Dendritic cell treated with granulocyte-macrophage colony-stimulating factor and Interleukin-4, amounts not matched to agents 40 ng/mL and 50 ng/mL, for 4 days (primary cell): ENCODE data around the gene TMEM116.
A peak's percentile ranks its signal among the peaks of the same experiment; 100 is the strongest.
"Not testable (repeated sequence)": the region's sequence is repeated elsewhere in the genome, so short reads cannot be mapped to it uniquely, and the experiment has no call there.

Experiments
- H3K27ac Mint-ChIP-seq: one replicate; pipeline ENCODE4 v1.8.0; 2022; ENCODE audit warnings: mild to moderate bottlenecking, mixed read lengths
- H3K27me3 Mint-ChIP-seq: one replicate; pipeline ENCODE4 v1.8.0; 2022; ENCODE audit warnings: mild to moderate bottlenecking, mixed read lengths
- H3K36me3 Mint-ChIP-seq: one replicate; pipeline ENCODE4 v1.8.0; 2022; ENCODE audit warnings: low read depth, mixed read lengths
- H3K4me1 Mint-ChIP-seq: one replicate; pipeline ENCODE4 v1.8.0; 2022; ENCODE audit warnings: low read depth, mixed read lengths
- H3K4me3 Mint-ChIP-seq: one replicate; pipeline ENCODE4 v1.8.0; 2022; ENCODE audit warnings: mild to moderate bottlenecking, moderate library complexity, mixed read lengths
- H3K9me3 Mint-ChIP-seq: one replicate; pipeline ENCODE4 v1.8.0; 2022; ENCODE audit warnings: mixed read lengths
- intact Hi-C: fragments of 100-400 bp; cut with micrococcal nuclease; formaldehyde crosslinking; loops from one replicate; pipeline ENCODE4 v1.15.0; 2022

TMEM116 gene

DNA sequence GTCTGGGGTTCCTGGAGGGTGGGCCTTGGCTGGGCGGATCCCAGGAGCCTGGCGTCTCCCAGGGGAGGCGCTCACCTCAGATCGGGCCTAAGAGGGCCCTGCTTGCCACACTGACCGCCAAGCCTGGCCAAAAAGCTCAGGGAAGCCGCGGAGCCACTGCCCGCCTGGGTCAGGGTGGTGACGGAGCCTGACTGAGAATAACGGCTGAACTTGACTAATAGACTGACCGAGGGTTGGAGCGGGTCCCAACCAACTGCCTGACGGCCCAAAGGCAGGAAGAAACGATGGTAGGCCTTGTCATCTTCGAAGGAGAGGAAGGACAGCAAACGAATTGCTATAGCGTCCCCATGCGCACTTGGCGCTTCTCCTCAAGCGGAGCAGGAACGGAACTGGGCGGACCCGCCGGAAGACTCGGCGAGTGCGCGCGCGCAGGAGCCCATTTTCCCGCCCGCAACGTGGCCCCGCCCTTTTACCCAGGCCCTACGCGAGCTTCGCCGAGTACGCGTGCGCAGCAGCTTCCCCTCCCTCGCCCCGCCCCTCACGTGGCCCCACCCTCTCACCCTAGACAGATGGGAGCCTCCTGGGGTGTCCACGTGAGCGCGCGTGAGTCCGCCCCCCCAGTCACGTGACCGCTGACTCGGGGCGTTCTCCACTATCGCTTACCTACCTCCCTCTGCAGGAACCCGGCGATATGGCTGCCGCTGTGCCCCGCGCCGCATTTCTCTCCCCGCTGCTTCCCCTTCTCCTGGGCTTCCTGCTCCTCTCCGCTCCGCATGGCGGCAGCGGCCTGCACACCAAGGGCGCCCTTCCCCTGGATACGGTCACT is at the start of gene TMEM116, which contains the start of gene ERP29:
Gene TMEM116 (minus strand): TSS at position 391 of the 826 bp plus-strand sequence. CDS start 7,895 bp downstream, outside the sequence.
Gene ERP29 (plus strand): TSS at position 652 of the 826 bp plus-strand sequence. CDS start 40 bp downstream, at position 692.
- Mint-ChIP-seq H3K27ac (peak within 1 kb of the TSS; percentile 98), H3K9me3 (no peaks in the 10 kb centered on the region), H3K36me3 (peaks cover 74% of the 10 kb centered on the region), H3K4me1 (peaks cover 56% of the 10 kb centered on the region), H3K27me3 (no peaks in the 10 kb centered on the region), H3K4me3 (peak within 1 kb of the TSS; percentile 95)
- intact Hi-C loops, result loop anchor here (2.0 to 10.0 kb wide), 3 partner anchors 66 to 372 kb away; partner anchors contain the start of genes HECTD4 and TRAFD1

DNA sequence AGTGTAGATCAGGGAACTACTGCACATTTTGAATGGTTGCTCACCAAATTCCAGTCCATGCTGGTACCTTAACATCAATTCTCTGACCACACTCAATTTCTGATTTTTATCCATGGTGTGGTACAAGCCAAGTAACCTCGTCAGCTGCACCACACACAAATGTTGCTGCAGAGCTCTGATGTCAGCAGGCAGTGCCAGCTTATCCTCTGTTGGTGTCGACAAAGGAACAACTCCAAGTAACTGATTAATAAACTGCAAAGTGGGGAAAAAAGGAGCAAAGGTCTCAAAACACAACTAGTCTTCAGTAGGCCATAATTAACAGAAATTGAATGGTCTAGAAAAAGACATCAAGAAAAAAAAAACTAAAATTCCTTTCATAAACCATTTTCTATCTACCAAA is 48.2 kb upstream of the TMEM116 start:
- intact Hi-C loops, result no loop called here
- Mint-ChIP-seq H3K27me3 (no peaks in the 10 kb centered on the region), H3K4me3 (no peak overlapping the region), H3K36me3 (peaks cover 96% of the 10 kb centered on the region), H3K9me3 (no peaks in the 10 kb centered on the region), H3K4me1 (peaks cover 10% of the 10 kb centered on the region), H3K27ac (no peak overlapping the region)

DNA sequence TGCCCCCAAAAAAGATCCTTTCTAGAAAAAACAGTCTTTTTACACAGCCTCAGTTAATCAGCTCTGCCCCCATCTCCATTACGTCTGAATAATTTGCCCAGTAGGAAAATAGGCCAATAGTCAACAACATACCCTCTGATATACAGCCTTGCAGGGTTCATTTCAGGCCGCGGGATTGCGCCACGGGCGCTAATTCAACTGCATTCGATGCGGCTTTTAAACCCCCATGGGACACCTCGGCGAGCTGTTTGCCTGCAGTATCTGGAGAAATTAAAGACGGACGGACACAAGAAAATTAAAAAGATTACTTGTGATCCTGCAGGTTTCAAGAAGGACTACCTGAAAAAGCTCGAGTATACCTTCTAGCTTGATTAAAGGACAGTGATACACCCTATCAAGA is 36.4 kb upstream of the TMEM116 start:
- peaks cover 10% of the 10 kb centered on the region for H3K4me1 Mint-ChIP-seq
- intact Hi-C loops, result no loop called here
- H3K36me3 Mint-ChIP-seq, result peaks cover 96% of the 10 kb centered on the region
- H3K27me3 Mint-ChIP-seq, result no peaks in the 10 kb centered on the region
- no peaks in the 10 kb centered on the region for H3K9me3 Mint-ChIP-seq
- no peak overlapping the region for H3K27ac Mint-ChIP-seq
- H3K4me3 Mint-ChIP-seq, result no peak overlapping the region

DNA sequence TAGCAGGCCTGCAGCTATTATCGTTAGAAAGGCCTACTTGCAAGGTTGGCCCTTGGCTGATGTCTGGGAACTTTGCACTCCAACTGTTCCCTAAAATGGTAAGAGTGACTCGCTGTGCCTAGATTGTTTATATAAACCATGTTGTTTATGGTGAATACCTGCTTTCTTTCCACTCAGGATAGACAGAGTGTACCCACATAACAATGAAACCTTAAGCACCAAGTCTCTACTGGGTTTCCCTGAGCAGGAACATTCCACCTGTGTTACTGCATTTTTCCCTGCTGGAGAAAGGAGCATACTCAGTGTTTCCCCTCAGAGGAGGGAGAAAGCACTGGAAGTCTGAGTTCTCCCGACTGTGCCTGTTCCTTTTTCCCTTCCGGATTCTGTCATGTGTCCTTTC is 33.0 kb upstream of the TMEM116 start:
- Mint-ChIP-seq H3K9me3 (no peaks in the 10 kb centered on the region), H3K36me3 (peaks cover 93% of the 10 kb centered on the region), H3K27ac (no peak overlapping the region), H3K4me1 (peaks cover 10% of the 10 kb centered on the region), H3K27me3 (no peaks in the 10 kb centered on the region), H3K4me3 (no peak overlapping the region)
- intact Hi-C loops, result no loop called here

DNA sequence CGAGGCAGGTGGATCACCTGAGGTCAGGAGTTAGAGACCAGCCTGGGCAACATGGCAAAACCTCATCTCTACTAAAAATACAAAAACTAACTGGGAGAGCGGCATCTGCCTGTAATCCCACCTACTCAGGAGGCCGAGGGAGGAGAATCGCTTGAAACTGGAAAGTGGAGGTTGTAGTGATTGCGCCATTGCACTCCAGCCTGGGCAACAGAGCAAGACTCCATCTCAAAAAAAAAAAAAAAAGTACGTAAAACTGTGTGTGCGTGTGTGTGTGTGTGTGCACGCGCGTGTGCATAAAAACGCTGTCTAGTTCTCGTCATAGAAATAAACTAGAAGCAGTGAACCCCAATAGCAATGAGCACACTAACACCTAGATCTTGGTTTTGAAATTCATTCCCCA is 23.6 kb upstream of the TMEM116 start:
- H3K4me1 Mint-ChIP-seq, H3K27me3 Mint-ChIP-seq, H3K27ac Mint-ChIP-seq, H3K4me3 Mint-ChIP-seq, intact Hi-C loops, H3K9me3 Mint-ChIP-seq: not testable (repeated sequence)
- peaks cover 95% of the 10 kb centered on the region for H3K36me3 Mint-ChIP-seq

DNA sequence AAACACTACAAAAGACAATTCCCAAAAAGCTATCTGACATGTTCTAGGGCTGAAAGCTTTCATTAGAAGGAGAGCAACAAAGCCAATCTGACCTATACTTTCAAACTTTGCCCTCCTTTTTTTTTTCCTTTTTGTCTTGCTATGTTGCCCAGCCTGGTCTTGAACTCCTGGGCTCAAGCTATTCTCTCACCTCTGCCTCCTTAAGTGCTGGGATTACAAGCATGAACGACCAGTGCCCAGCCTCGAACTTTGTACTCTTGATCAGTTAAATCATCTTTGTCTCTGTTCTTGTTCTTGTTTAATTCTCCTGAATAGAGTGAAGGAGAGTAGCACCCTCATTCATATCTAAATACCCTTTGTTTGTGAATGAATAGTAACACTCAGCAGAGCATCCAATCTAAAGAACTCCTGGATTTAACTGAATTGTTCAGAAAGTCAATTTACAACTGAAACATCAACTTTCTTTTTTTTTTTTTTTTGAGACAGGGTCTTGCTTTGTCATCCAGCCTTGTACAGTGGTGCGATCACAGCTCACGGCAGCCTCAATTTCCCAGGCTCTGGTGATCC is 22.3 kb upstream of the TMEM116 start:
- Mint-ChIP-seq H3K27me3 (no peaks in the 10 kb centered on the region), H3K27ac (no peak overlapping the region), H3K4me3 (no peak overlapping the region), H3K4me1 (no peaks in the 10 kb centered on the region), H3K36me3 (peaks cover 94% of the 10 kb centered on the region), H3K9me3 (no peaks in the 10 kb centered on the region)
- intact Hi-C loops, result no loop called here

DNA sequence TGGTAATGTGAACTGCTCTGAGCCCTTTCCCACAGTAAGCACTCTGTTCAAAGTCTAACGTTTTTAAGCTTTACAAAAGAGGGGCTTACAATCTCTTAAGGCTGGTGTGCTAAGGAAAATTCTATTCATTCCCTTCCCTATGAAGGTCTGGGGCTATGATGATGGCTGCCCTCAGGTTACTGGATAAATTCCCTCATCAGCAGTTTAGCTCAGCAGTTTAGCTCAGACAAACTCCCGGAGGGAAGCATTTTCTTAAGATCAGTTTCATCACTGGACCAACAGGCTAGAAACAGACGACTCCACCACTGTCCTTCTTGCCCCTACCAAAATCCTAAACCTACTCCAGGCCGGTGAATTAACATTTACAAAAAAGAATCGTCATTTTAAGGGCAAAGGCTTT is 19.3 kb upstream of the TMEM116 start:
- Mint-ChIP-seq H3K4me3 (no peak overlapping the region), H3K36me3 (peaks cover 89% of the 10 kb centered on the region), H3K27ac (no peak overlapping the region), H3K4me1 (peaks cover 15% of the 10 kb centered on the region), H3K27me3 (no peaks in the 10 kb centered on the region), H3K9me3 (no peaks in the 10 kb centered on the region)
- intact Hi-C loops, result no loop called here

DNA sequence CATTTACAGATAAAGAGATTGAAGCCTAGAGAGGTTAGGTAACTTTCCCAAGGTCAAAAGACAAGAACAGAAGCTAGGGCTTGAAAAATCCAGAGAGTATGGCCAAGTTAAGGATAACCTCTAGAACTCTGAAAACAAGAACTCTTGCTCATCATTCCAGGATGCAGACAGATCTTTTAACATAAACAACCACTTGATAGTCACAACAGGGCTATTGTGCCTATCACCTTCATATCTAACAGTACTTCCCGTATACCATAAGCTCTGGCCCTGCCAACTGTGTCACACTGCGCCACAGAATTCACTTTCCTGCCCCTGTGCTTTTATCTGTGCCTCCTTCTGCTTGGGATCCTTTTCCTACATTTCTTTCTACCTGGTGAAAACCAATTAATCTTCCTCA is 18.5 kb upstream of the TMEM116 start:
- intact Hi-C loops, result no loop called here
- Mint-ChIP-seq H3K27ac (peak overlapping the region; percentile 11), H3K36me3 (peaks cover 86% of the 10 kb centered on the region), H3K4me3 (no peak overlapping the region), H3K9me3 (no peaks in the 10 kb centered on the region), H3K27me3 (no peaks in the 10 kb centered on the region), H3K4me1 (peaks cover 16% of the 10 kb centered on the region)

DNA sequence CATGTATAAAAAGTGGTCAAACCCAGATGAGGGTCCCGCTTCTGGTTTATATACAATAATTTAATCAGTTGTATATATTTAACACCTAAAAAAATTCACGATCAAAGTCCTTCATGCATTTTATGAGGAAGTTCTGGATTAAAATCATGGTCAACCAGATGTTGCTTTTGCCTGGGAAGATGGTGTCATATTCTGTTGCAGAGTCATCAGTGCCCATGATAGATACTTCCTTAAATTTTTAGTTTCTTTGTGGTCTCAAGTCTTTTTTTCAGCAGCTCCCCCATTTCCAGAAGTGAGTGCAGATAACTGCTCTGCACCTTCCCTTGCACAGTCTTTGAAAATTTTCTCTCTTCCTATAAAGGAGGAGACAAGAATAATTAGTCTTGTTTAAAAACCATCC is 16.3 kb upstream of the TMEM116 start:
- Mint-ChIP-seq H3K4me3 (no peak overlapping the region), H3K4me1 (peaks cover 25% of the 10 kb centered on the region), H3K36me3 (peaks cover 84% of the 10 kb centered on the region), H3K27me3 (no peaks in the 10 kb centered on the region), H3K9me3 (no peaks in the 10 kb centered on the region), H3K27ac (no peak overlapping the region)
- intact Hi-C loops, result loop anchor here (5.0 to 10.0 kb wide), 2 partner anchors 82 to 204 kb away; no protein-coding TSS in a partner anchor

DNA sequence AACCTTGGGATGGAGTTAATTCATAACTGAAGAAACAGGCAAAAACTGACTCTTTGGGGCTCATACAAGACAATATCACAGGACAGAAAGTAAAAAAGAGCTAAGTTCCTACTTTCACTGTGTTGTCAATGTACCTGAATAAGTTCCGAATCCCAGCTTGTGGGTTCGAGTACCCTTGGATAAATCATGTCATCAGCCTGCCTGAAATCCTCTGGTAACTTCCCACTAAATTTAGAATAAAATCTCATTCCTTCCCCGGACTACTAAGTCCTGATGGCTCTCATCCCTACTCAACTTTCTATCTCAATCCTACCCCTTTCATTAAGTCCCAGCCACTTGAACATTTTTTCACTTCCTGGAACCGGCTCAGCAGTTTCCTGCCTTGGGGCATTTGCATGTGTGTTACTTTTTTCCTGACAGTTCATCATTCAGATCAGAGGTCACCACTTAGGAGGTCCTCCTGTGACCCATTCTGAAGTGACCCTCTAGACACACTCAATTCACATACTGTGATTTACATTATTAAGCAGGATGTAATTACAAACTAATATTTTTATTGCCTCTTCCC is 12.9 kb upstream of the TMEM116 start:
- H3K36me3 Mint-ChIP-seq, result peaks cover 84% of the 10 kb centered on the region

DNA sequence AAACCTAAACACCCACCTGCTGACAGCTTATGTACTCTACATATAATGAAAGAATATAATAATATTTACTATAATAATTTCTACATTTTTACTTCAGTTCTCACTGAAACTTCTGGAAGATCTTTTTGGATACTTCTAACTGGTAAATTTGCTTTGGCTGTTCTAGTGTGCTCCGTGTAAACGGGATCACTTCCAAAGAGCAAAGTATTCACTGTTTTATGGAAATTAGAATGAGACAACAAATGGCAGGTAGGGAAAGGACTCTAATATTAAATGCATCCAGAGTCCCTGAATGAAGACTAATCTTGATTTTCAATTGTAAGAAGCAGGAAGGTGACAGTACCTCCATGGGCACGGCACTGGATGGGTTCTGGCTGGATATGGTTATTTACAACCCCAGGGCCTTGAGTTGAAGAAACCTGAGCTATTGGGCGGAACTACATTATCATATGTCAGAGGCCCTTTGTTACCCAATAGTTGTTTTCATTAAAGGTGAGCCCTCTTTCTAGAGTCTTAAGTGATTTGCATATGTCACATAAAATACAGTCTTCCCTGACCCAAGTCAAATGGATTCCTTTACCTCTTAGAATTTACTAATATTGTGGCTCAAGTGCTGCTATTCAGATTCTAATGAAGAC is 10.9 kb upstream of the TMEM116 start:
- Mint-ChIP-seq H3K27ac (no peak overlapping the region), H3K36me3 (peaks cover 92% of the 10 kb centered on the region), H3K9me3 (no peaks in the 10 kb centered on the region), H3K4me3 (no peak overlapping the region), H3K4me1 (peaks cover 24% of the 10 kb centered on the region), H3K27me3 (no peaks in the 10 kb centered on the region)
- intact Hi-C loops, result loop anchor here (10.0 kb wide), 1 partner anchor 199 kb away; no protein-coding TSS in a partner anchor

More for the DNA sequence above, 12.9 kb upstream of the TMEM116 start:
- intact Hi-C loops, result loop anchor here (5.0 to 10.0 kb wide), 2 partner anchors 79 to 201 kb away; no protein-coding TSS in a partner anchor
- H3K27me3 Mint-ChIP-seq, result no peaks in the 10 kb centered on the region
- no peaks in the 10 kb centered on the region for H3K9me3 Mint-ChIP-seq
- H3K27ac Mint-ChIP-seq, result peak overlapping the region; percentile 81
- H3K4me3 Mint-ChIP-seq, result no peak overlapping the region
- peaks cover 25% of the 10 kb centered on the region for H3K4me1 Mint-ChIP-seq

DNA sequence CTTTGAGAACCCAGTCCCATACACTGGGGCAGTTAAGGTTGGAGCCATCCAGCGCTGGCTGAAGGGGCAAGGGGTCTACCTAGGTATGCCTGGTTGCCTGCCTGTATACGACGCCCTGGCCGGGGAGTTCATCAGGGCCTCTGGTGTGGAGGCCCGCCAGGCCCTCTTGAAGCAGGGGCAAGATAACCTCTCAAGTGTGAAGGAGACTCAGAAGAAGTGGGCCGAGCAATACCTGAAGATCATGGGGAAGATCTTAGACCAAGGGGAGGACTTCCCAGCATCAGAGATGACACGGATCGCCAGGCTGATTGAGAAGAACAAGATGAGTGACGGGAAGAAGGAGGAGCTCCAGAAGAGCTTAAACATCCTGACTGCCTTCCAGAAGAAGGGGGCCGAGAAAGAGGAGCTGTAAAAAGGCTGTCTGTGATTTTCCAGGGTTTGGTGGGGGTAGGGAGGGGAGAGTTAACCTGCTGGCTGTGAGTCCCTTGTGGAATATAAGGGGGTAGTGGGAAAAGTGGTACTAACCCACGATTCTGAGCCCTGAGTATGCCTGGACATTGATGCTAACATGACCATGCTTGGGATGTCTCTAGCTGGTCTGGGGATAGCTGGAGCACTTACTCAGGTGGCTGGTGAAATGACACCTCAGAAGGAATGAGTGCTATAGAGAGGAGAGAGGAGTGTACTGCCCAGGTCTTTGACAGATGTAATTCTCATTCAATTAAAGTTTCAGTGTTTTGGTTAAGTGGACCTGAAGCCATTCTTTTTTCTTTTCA is 9.5 kb upstream of the TMEM116 start:
- Mint-ChIP-seq H3K27me3 (no peaks in the 10 kb centered on the region), H3K9me3 (no peaks in the 10 kb centered on the region), H3K4me1 (peaks cover 29% of the 10 kb centered on the region), H3K27ac (no peak overlapping the region), H3K4me3 (no peak overlapping the region), H3K36me3 (peaks cover 91% of the 10 kb centered on the region)
- intact Hi-C loops, result loop anchor here (10.0 kb wide), 1 partner anchor 198 kb away; no protein-coding TSS in a partner anchor

DNA sequence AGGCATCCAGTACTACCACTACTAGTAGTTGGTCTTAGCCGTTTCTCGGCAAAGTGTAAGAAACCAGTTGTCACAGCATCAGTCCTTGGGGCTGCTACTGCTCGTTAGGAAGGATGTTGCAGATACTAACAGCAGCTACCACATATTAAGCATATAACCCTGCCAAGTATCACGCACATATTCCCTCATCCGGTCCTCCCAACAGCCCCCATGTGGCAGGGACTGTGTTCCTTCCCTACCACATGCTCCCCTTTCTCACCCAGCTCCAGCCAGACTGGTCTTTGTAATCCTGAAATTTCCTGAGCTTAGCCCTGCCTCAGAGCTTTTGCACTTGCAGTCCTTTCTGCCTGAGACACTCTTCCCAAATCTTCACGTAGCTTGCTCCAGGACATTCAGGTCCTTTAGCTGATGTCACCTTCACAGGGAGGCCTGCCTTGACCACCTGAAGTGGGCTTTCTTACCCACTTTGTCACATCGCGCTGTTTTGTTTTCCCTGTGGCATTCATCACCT is 8.0 kb upstream of the TMEM116 start:
- peaks cover 97% of the 10 kb centered on the region for H3K36me3 Mint-ChIP-seq
- intact Hi-C loops, result loop anchor here (10.0 kb wide), 1 partner anchor 196 kb away; no protein-coding TSS in a partner anchor
- H3K4me3 Mint-ChIP-seq, result no peak overlapping the region
- H3K27me3 Mint-ChIP-seq, result no peaks in the 10 kb centered on the region
- H3K27ac Mint-ChIP-seq, result no peak overlapping the region
- peaks cover 35% of the 10 kb centered on the region for H3K4me1 Mint-ChIP-seq
- H3K9me3 Mint-ChIP-seq, result no peaks in the 10 kb centered on the region
